ENCODE measurements around the gene MUC6. TPM values are rescaled to one million over a fixed set of nuclear protein-coding genes. Genes with fewer than 3 reads are reported as not detected.

MUC6 gene
- total and polyA plus RNA-seq, 9 of the 15 experiments (the other 6 are each of a cell fraction or from before 2014, with no cell fraction given) = not detected

DNA sequence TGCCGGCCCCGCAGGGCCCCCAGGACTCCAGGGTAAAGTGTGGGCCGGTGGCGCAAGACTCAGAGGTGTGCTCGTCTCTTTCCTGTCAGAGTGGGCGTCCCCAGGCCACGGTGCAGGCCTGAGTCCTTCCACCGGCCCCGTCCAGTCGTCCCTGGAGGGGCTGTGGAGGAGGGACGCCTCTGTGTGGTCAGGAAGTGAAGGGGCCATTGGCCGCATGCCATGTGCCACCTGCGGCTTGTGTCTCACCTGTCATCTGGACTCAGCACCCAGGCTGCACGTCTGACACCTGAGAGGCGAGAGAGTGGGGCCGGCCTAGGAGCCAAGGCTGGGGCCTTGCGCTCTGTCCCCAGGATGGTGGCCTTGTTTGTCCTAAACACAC is 25.2 kb downstream of the MUC6 start (continued):
- TF ChIP-seq, protein P1, sequence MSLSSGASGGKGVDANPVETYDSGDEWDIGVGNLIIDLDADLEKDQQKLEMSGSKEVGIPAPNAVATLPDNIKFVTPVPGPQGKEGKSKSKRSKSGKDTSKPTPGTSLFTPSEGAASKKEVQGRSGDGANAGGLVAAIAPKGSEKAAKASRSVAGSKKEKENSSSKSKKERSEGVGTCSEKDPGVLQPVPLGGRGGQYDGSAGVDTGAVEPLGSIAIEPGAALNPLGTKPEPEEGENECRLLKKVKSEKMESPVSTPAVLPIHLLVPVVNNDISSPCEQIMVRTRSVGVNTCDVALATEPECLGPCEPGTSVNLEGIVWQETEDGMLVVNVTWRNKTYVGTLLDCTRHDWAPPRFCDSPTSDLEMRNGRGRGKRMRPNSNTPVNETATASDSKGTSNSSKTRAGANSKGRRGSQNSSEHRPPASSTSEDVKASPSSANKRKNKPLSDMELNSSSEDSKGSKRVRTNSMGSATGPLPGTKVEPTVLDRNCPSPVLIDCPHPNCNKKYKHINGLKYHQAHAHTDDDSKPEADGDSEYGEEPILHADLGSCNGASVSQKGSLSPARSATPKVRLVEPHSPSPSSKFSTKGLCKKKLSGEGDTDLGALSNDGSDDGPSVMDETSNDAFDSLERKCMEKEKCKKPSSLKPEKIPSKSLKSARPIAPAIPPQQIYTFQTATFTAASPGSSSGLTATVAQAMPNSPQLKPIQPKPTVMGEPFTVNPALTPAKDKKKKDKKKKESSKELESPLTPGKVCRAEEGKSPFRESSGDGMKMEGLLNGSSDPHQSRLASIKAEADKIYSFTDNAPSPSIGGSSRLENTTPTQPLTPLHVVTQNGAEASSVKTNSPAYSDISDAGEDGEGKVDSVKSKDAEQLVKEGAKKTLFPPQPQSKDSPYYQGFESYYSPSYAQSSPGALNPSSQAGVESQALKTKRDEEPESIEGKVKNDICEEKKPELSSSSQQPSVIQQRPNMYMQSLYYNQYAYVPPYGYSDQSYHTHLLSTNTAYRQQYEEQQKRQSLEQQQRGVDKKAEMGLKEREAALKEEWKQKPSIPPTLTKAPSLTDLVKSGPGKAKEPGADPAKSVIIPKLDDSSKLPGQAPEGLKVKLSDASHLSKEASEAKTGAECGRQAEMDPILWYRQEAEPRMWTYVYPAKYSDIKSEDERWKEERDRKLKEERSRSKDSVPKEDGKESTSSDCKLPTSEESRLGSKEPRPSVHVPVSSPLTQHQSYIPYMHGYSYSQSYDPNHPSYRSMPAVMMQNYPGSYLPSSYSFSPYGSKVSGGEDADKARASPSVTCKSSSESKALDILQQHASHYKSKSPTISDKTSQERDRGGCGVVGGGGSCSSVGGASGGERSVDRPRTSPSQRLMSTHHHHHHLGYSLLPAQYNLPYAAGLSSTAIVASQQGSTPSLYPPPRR (CRISPR knock-in tag; IDR thresholded peaks at IDR 0.05; ENCODE audit: borderline replicate concordance) = no peak
- no peak for TF ChIP-seq TAF9B (IDR thresholded peaks at IDR 0.05; ENCODE audit: partially characterized antibody)

DNA sequence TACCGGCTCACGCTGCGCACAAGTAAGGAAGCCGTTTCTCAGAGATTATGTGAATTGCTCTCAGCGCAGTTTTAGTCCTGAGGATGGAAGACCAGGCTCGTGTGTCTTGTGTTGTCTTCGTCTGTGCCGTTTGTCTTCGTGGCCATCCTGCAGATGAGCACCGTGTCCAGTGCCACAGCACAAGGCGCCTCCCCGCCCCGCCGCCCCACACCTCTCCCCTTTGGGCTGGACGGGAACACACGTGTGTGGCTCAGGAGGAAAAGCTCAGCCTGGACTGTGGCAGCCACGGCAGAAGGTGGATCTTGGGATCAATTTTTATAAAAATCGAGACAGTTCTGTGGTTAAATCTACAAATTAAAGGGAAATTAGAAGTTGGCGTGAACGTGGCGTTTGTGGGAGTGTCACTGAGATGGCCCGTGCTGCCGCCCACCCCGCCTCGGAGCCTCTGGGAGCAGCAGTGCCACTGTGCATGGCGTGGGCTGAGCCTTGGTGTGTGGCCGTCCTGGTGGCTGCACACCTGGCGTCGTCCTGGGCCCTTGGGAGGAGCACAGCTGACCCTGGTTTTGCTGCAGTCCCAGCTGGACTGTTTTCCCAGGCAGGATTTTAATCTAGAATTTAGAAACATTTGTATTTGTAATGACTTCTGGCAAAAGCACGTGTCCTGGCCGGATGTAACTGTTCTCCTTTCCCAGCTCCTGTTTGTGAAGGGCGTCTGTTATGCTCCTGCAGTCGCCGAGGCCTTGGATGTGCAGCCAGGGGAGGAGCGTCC is 25.8 kb downstream of the MUC6 start:
- CTCF ChIA-PET (ENCODE audit: low intra/inter-chr PET ratio) = no interaction called here
- Histone ChIP-seq H3K4me3 (no peak overlapping the region), H4K20me1 (replicated peaks; ENCODE audit: control insufficient read depth, insufficient read depth, low read length) (no peaks in the 10 kb centered on the region), H3K9ac (ENCODE audit: insufficient read depth in 1 of 2, low read depth in 2 of 2, low read length in 2 of 2) (no peak overlapping the region), H3K4me2 (ENCODE audit: insufficient read depth, low read length) (no peak overlapping the region), H2AFZ (ENCODE audit: low read depth, low read length) (no peak overlapping the region), H3K9me3 (replicated peaks; ENCODE audit: control insufficient read depth, insufficient read depth, low read depth, low read length) (no peaks in the 10 kb centered on the region), H3K4me1 (replicated peaks in 1 of 2; ENCODE audit: control insufficient read depth in 2 of 2, insufficient read depth in 2 of 2, low read length in 2 of 2) (peaks cover 0 to 29% of the 10 kb centered on the region in 2 experiments; a peak in 1 of 5 replicates), H3K9me1 (ENCODE audit: control insufficient read depth, insufficient read depth, low read length) (peaks cover 2% of the 10 kb centered on the region), H3K27me3 (ENCODE audit: control insufficient read depth in 2 of 2, insufficient read depth in 2 of 2, low read length in 2 of 2) (0 out of 5 replicates have a peak, but pooled peaks cover 0 to 4% of the 10 kb centered on the region in 2 experiments), H3K27ac (ENCODE audit: extremely low read depth, low read depth, low read length) (no peak overlapping the region), H3K36me3 (ENCODE audit: control insufficient read depth, insufficient read depth, low read length) (peaks cover 35% of the 10 kb centered on the region; the same call in 2 of the 3 replicates), H3K79me2 (ENCODE audit: control insufficient read depth, insufficient read depth, low read length) (no peaks in the 10 kb centered on the region)
- FAIRE-seq (no peak), DNase-seq (ENCODE audit: extremely low read depth in 1 of 4, low spot score in 3 of 4) (no peak), ATAC-seq (no peak)
- 86% methylated on average over 29 of the region's 35 CpGs for WGBS (ENCODE audit: insufficient coverage, low coverage, missing lambda C conversion rate)
- TF ChIP-seq POLR2G (IDR thresholded peaks at IDR 0.05; ENCODE audit: low read depth, low read length) (peak; percentile 4; the same call in 1 of the 2 replicates), SIN3A (IDR thresholded peaks at IDR 0.05; ENCODE audit: borderline replicate concordance in 2 of 2, control insufficient read depth in 1 of 2, low read depth in 2 of 2, low read length in 2 of 2) (no peak), ZNF41 (CRISPR knock-in tag; conservative IDR thresholded peaks at IDR 0.05) (no peak)
- TF ChIP-seq, protein P2, sequence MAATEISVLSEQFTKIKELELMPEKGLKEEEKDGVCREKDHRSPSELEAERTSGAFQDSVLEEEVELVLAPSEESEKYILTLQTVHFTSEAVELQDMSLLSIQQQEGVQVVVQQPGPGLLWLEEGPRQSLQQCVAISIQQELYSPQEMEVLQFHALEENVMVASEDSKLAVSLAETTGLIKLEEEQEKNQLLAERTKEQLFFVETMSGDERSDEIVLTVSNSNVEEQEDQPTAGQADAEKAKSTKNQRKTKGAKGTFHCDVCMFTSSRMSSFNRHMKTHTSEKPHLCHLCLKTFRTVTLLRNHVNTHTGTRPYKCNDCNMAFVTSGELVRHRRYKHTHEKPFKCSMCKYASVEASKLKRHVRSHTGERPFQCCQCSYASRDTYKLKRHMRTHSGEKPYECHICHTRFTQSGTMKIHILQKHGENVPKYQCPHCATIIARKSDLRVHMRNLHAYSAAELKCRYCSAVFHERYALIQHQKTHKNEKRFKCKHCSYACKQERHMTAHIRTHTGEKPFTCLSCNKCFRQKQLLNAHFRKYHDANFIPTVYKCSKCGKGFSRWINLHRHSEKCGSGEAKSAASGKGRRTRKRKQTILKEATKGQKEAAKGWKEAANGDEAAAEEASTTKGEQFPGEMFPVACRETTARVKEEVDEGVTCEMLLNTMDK (IDR thresholded peaks at IDR 0.05; ENCODE audit: borderline replicate concordance, insufficient read depth, low read depth, low read length, poor library complexity, severe bottlenecking) = no peak
- POLR2A ChIA-PET = interaction anchor here (0.5 to 0.6 kb wide), 2 partner anchors 9 to 167 kb away, joined by 3 read pairs; no protein-coding TSS in a partner anchor
- in situ Hi-C loops (cut with MboI) (no loop called here), intact Hi-C loops (cut with micrococcal nuclease) (no loop called here)
- BruUV-seq (replicated peaks) = no TSS peak

All from K562 (cell line).